HG02678 (cell line): ENCODE measurements around the gene KAZN.

Experiments used
- ATAC-seq: cut with Tn5 transposase; IDR thresholded peaks from one replicate; pipeline ENCODE4 v1.9.1; 2021; ENCODE audit warnings: mild to moderate bottlenecking, moderate library complexity; ENCODE audit not compliant: unreplicated experiment

Gene KAZN

GRCh38 chr1:14784790-14785773, 186.6 kb downstream of the KAZN start:
- ATAC-seq, result no peak

- no peak for ATAC-seq
These were observed 187.7 kb downstream of the KAZN start for GRCh38 chr1:14786109-14786675.

GRCh38 chr1:14786681-14787080, 188.2 kb downstream of the KAZN start:
- ATAC-seq, result no peak

- no peak for ATAC-seq
These were observed 189.1 kb downstream of the KAZN start for GRCh38 chr1:14787604-14788003.

GRCh38 chr1:14788080-14788479, 189.6 kb downstream of the KAZN start:
- ATAC-seq, result no peak

- ATAC-seq, result no peak
These were observed 192.5 kb downstream of the KAZN start for GRCh38 chr1:14790982-14791381.

- ATAC-seq, result no peak
These were observed 193.2 kb downstream of the KAZN start for GRCh38 chr1:14791654-14792053.

GRCh38 chr1:14794136-14794768, 195.8 kb downstream of the KAZN start:
- ATAC-seq, result no peak

- ATAC-seq, result no peak
These were observed 196.4 kb downstream of the KAZN start for GRCh38 chr1:14794906-14795305.

- no peak for ATAC-seq
These were observed 197.1 kb downstream of the KAZN start for GRCh38 chr1:14795589-14795988.

GRCh38 chr1:14800014-14800413, 201.5 kb downstream of the KAZN start:
- no peak for ATAC-seq

GRCh38 chr1:14800500-14801076, 202.1 kb downstream of the KAZN start:
- no peak for ATAC-seq

GRCh38 chr1:14803002-14803789, 204.7 kb downstream of the KAZN start:
- no peak for ATAC-seq

- ATAC-seq, result no peak
These were observed 206.1 kb downstream of the KAZN start for GRCh38 chr1:14804626-14805025.

- no peak for ATAC-seq
These were observed 208.3 kb downstream of the KAZN start for GRCh38 chr1:14806772-14807171.

- ATAC-seq, result no peak
These were observed 210.3 kb downstream of the KAZN start for GRCh38 chr1:14808768-14809167.

- ATAC-seq, result no peak
These were observed 210.9 kb downstream of the KAZN start for GRCh38 chr1:14809191-14809981.

- ATAC-seq, result no peak
These were observed 212.3 kb downstream of the KAZN start for GRCh38 chr1:14810595-14811361.

- ATAC-seq, result no peak
These were observed 213.1 kb downstream of the KAZN start for GRCh38 chr1:14811573-14811972.
